Ascending aorta (tissue), 2 donors: Measurements from ENCODE around the gene GPR55. TPM values are rescaled to one million over a fixed set of nuclear protein-coding genes. Genes with fewer than 3 reads are reported as not detected.

ENCODE experiments used
- DNase-seq, 2 donors: peaks; one replicate each; pipeline ENCODE4 v3.0.0-alpha.2; 2019; ENCODE audit warnings: low spot score in 2 of 2
- H3K27ac ChIP-seq, 2 donors: fragments of 200-600 bp; sonication (generic); one replicate each; pipeline ENCODE4 v1.5.1; 2016 to 2017; ENCODE audit warnings: mild to moderate bottlenecking in 1 of 2
- H3K27me3 ChIP-seq: fragments of 200-600 bp; sonication (generic); one replicate; pipeline ENCODE4 v1.5.1; 2017
- H3K36me3 ChIP-seq, 2 donors: fragments of 200-600 bp; sonication (generic); one replicate each; pipeline ENCODE4 v1.5.1; 2016
- H3K4me1 ChIP-seq, 2 donors: fragments of 200-600 bp; sonication (generic); one replicate each; pipeline ENCODE4 v1.5.1; 2016 to 2017; ENCODE audit warnings: mild to moderate bottlenecking in 1 of 2
- H3K4me3 ChIP-seq, 2 donors: fragments of 200-600 bp; sonication (generic); one replicate each; pipeline ENCODE4 v1.5.1; 2016 to 2017; ENCODE audit warnings: mild to moderate bottlenecking in 1 of 2
- H3K9me3 ChIP-seq, 2 donors: fragments of 200-600 bp; sonication (generic); one replicate each; pipeline ENCODE4 v1.5.1; 2016
- CTCF ChIP-seq, 3 experiments: fragments of 200-600 bp in 2 of 3; fragments of 450-650 bp in 1 of 3; sonication (generic) in 2 of 3; IDR thresholded peaks; one replicate each; pipeline ENCODE4 v1.5.1; 2016 to 2019; ENCODE audit warnings: antibody characterized with exemption in 3 of 3, mild to moderate bottlenecking in 1 of 3, moderate library complexity in 1 of 3
- intact Hi-C: fragments of 100-400 bp; cut with DNase I; formaldehyde crosslinking; loops from one replicate; pipeline ENCODE4 v1.15.1; 2023
- total RNA-seq: library from RNA; depleted of rRNA; stranded (reverse); fragments of >200 nt; gene quantifications from one replicate; pipeline ENCODE4 v1.1.0, GENCODE V29; 2016

GPR55 gene
- total RNA-seq, 1 donor from 2014 or later, result not detected

- Histone ChIP-seq H3K27ac (no peak overlapping the region), H3K36me3 (no peaks in the 10 kb centered on the region), H3K4me3 (no peak overlapping the region), H3K9me3 (no peaks in the 10 kb centered on the region), H3K4me1 (no peaks in the 10 kb centered on the region), H3K27me3 (no peaks in the 10 kb centered on the region)
- DNase-seq, result no peak
- intact Hi-C loops, result no loop called here
- TF ChIP-seq CTCF (IDR thresholded peaks at IDR 0.05), result no peak
These were observed 419 bp upstream of the GPR55 start for GRCh38 chr2:230925443-230925878.

GRCh38 chr2:230924092-230924469 lies 961 bp downstream of the GPR55 start:
- Histone ChIP-seq H3K27ac (no peak overlapping the region), H3K4me3 (no peak overlapping the region), H3K9me3 (no peaks in the 10 kb centered on the region), H3K36me3 (no peaks in the 10 kb centered on the region), H3K27me3 (no peaks in the 10 kb centered on the region), H3K4me1 (no peaks in the 10 kb centered on the region)
- intact Hi-C loops, result no loop called here
- TF ChIP-seq CTCF (IDR thresholded peaks at IDR 0.05), result no peak
- DNase-seq, result peak in 1 of 2 donors; percentile 28

- H3K9me3 ChIP-seq, result no peaks in the 10 kb centered on the region
- H3K36me3 ChIP-seq, result no peaks in the 10 kb centered on the region
- peak in 1 of 2 donors; percentile 33 for DNase-seq
- H3K27me3 ChIP-seq, result no peaks in the 10 kb centered on the region
- no peak overlapping the region for H3K27ac ChIP-seq
- no peak for TF ChIP-seq CTCF (IDR thresholded peaks at IDR 0.05)
- intact Hi-C loops, result no loop called here
- H3K4me3 ChIP-seq, result no peak overlapping the region
- no peaks in the 10 kb centered on the region for H3K4me1 ChIP-seq
These were observed 1.9 kb downstream of the GPR55 start for GRCh38 chr2:230922951-230923717.

- intact Hi-C loops, result no loop called here
- Histone ChIP-seq H3K27me3 (no peaks in the 10 kb centered on the region), H3K27ac (no peak overlapping the region), H3K4me3 (no peak overlapping the region), H3K9me3 (no peaks in the 10 kb centered on the region), H3K36me3 (no peaks in the 10 kb centered on the region), H3K4me1 (no peaks in the 10 kb centered on the region)
- DNase-seq, result peak in 1 of 2 donors; percentile 42
- TF ChIP-seq CTCF (IDR thresholded peaks at IDR 0.05), result no peak
These were observed 3.0 kb downstream of the GPR55 start for GRCh38 chr2:230921806-230922595.

- intact Hi-C loops, result no loop called here
- Histone ChIP-seq H3K9me3 (no peaks in the 10 kb centered on the region), H3K27me3 (no peaks in the 10 kb centered on the region), H3K36me3 (no peaks in the 10 kb centered on the region), H3K4me3 (no peak overlapping the region), H3K4me1 (no peaks in the 10 kb centered on the region), H3K27ac (no peak overlapping the region)
- DNase-seq, result no peak
- no peak for TF ChIP-seq CTCF (IDR thresholded peaks at IDR 0.05)
These were observed 4.9 kb downstream of the GPR55 start for GRCh38 chr2:230920167-230920566.
